GM19025 (cell line): ENCODE data around the gene AQP9.
"Not testable (repeated sequence)": the region's sequence is repeated elsewhere in the genome, so short reads cannot be mapped to it uniquely, and the experiment has no call there.

Source experiments
- ATAC-seq: cut with Tn5 transposase; IDR thresholded peaks from one replicate; pipeline ENCODE4 v1.9.1; 2021; ENCODE audit warnings: mild to moderate bottlenecking, low read depth, moderate library complexity; ENCODE audit not compliant: unreplicated experiment

The AQP9 gene

GRCh38 chr15:58175955-58176354, 37.8 kb downstream of the AQP9 start:
- no peak for ATAC-seq

GRCh38 chr15:58178668-58179067, 40.5 kb downstream of the AQP9 start:
- ATAC-seq = no peak

GRCh38 chr15:58179206-58179605, 41.0 kb downstream of the AQP9 start:
- no peak for ATAC-seq

- no peak for ATAC-seq
These were observed 41.7 kb downstream of the AQP9 start for GRCh38 chr15:58179741-58180381.

GRCh38 chr15:58182460-58183163, 44.4 kb downstream of the AQP9 start:
- ATAC-seq = no peak

- no peak for ATAC-seq
These were observed 47.3 kb downstream of the AQP9 start for GRCh38 chr15:58185439-58185838.

- no peak for ATAC-seq
These were observed 51.1 kb downstream of the AQP9 start for GRCh38 chr15:58189148-58189811.

- ATAC-seq = no peak
These were observed 52.2 kb downstream of the AQP9 start for GRCh38 chr15:58190419-58190818.

GRCh38 chr15:58193636-58194035, 55.5 kb downstream of the AQP9 start:
- not testable (repeated sequence) for ATAC-seq

GRCh38 chr15:58200739-58201138, 62.6 kb downstream of the AQP9 start:
- ATAC-seq = no peak

- no peak for ATAC-seq
These were observed 63.3 kb downstream of the AQP9 start for GRCh38 chr15:58201516-58201915.

- ATAC-seq = no peak
These were observed 65.4 kb downstream of the AQP9 start for GRCh38 chr15:58203537-58203936.

- no peak for ATAC-seq
These were observed 68.0 kb downstream of the AQP9 start for GRCh38 chr15:58206151-58206550.

GRCh38 chr15:58208217-58208616, 70.0 kb downstream of the AQP9 start:
- ATAC-seq = not testable (repeated sequence)

GRCh38 chr15:58209007-58209481, 70.9 kb downstream of the AQP9 start:
- not testable (repeated sequence) for ATAC-seq

GRCh38 chr15:58210031-58210430, 71.8 kb downstream of the AQP9 start:
- ATAC-seq = not testable (repeated sequence)

- no peak for ATAC-seq
These were observed 74.8 kb downstream of the AQP9 start for GRCh38 chr15:58212909-58213526.

GRCh38 chr15:58213587-58214338, 75.6 kb downstream of the AQP9 start:
- ATAC-seq = no peak

- ATAC-seq = no peak
These were observed 76.6 kb downstream of the AQP9 start for GRCh38 chr15:58214591-58215340.

- no peak for ATAC-seq
These were observed 79.3 kb downstream of the AQP9 start for GRCh38 chr15:58217460-58217859.
